Spinal cord (tissue), 4 donors: ENCODE data around the gene NOP10. TPM values are rescaled to one million over a fixed set of nuclear protein-coding genes. Genes with fewer than 3 reads are reported as not detected.

Experiments used
- polyA plus RNA-seq, 2 donors: library from polyadenylated mRNA; unstranded; fragments of 120-200 nt; gene quantifications; one replicate each; pipeline ENCODE4 v1.2.1, GENCODE V29; 2013; ENCODE audit not compliant: insufficient read length in 2 of 2
- small RNA-seq: library from RNA; depleted of rRNA; stranded (forward); fragments of <200 nt; gene quantifications from one replicate; pipeline ENCODE3, GENCODE V24; 2014; ENCODE audit warnings: low replicate concordance
- total RNA-seq, 2 donors: library from RNA; depleted of rRNA in 1 of 2; stranded (reverse); fragments of 120-200 nt in 1 of 2; fragments of >200 nt in 1 of 2; gene quantifications; one replicate each; pipeline versions ENCODE4 v1.2.3 to v1.2.4, GENCODE V29; 2013 to 2014

The NOP10 gene
- total and polyA plus RNA-seq, 4 donors, result 71.7 to 177 (median 116) TPM

Small RNA genes lying within 50 kb of the gene (small RNA-seq; reads per million reads assigned to genes)
- gene MIR1233-1 (not detected), gene RF00019 (not detected)

Other genes with a start within 250 kb of the NOP10 start
- 10 to 100 TPM; 40.5 to 47.1 TPM for gene EMC7, start 241.3 kb downstream of the NOP10 start, total RNA-seq
- gene EMC7, start 241.3 kb downstream of the NOP10 start, polyA plus RNA-seq, result 100 to 1,000 TPM in 1 of 2 donors, 10 to 100 TPM in 1; 97.4 to 101 TPM
- gene PGBD4, start 241.1 kb downstream of the NOP10 start, total RNA-seq, result 1 to 10 TPM; 2.9 to 4.0 TPM
- 1 to 10 TPM; 2.3 to 2.4 TPM for gene PGBD4, start 241.1 kb downstream of the NOP10 start, polyA plus RNA-seq
- 10 to 100 TPM; 88.3 TPM for gene KATNBL1, start 133.0 kb downstream of the NOP10 start, total RNA-seq
- gene KATNBL1, start 133.0 kb downstream of the NOP10 start, polyA plus RNA-seq, result 10 to 100 TPM; 67.5 to 86.8 TPM
- gene EMC4, start 118.1 kb downstream of the NOP10 start, total RNA-seq, result 100 to 1,000 TPM; 102 to 121 TPM
- 100 to 1,000 TPM; 136 to 137 TPM for gene EMC4, start 118.1 kb downstream of the NOP10 start, polyA plus RNA-seq
- 10 to 100 TPM; 20.9 to 38.7 TPM for gene SLC12A6, start 5.4 kb downstream of the NOP10 start, total RNA-seq
- 10 to 100 TPM; 31.4 to 35.4 TPM for gene SLC12A6, start 5.4 kb downstream of the NOP10 start, polyA plus RNA-seq
- not detected for gene NUTM1, start 179 bp upstream of the NOP10 start, total RNA-seq
- gene NUTM1, start 179 bp upstream of the NOP10 start, polyA plus RNA-seq, result under 1 TPM in 1 of 2 donors, not detected in 1; 0.06 TPM
- gene LPCAT4, start 24.1 kb upstream of the NOP10 start, total RNA-seq, result 10 to 100 TPM; 18.1 to 22.7 TPM
- 100 to 1,000 TPM; 116 to 155 TPM for gene LPCAT4, start 24.1 kb upstream of the NOP10 start, polyA plus RNA-seq
- gene GOLGA8A, start 94.7 kb upstream of the NOP10 start, total RNA-seq, result 10 to 100 TPM; 47.3 to 82.5 TPM
- gene GOLGA8A, start 94.7 kb upstream of the NOP10 start, polyA plus RNA-seq, result 100 to 1,000 TPM; 115 to 197 TPM
- 10 to 100 TPM; 44.8 to 46.3 TPM for gene GOLGA8B, start 240.5 kb upstream of the NOP10 start, total RNA-seq
- gene GOLGA8B, start 240.5 kb upstream of the NOP10 start, polyA plus RNA-seq, result 100 to 1,000 TPM in 1 of 2 donors, 10 to 100 TPM in 1; 94.9 to 108 TPM